HG03064 (cell line): Measurements from ENCODE around the gene ANKH.

Source experiments
- ATAC-seq: cut with Tn5 transposase; IDR thresholded peaks from one replicate; pipeline ENCODE4 v1.9.1; 2021; ENCODE audit warnings: low read depth; ENCODE audit not compliant: unreplicated experiment

The ANKH gene

GRCh38 chr5:14742498-14742897 is 129.1 kb downstream of the ANKH start:
- no peak for ATAC-seq

GRCh38 chr5:14741801-14742440 is 129.7 kb downstream of the ANKH start:
- ATAC-seq = no peak

GRCh38 chr5:14741131-14741530 is 130.4 kb downstream of the ANKH start:
- no peak for ATAC-seq

- no peak for ATAC-seq
Observed at GRCh38 chr5:14739981-14740380, 131.6 kb downstream of the ANKH start.

GRCh38 chr5:14739538-14739937 is 132.0 kb downstream of the ANKH start:
- no peak for ATAC-seq

- ATAC-seq = no peak
Observed at GRCh38 chr5:14738050-14738449, 133.5 kb downstream of the ANKH start.

- no peak for ATAC-seq
Observed at GRCh38 chr5:14737291-14737690, 134.3 kb downstream of the ANKH start.

GRCh38 chr5:14735944-14736343 is 135.6 kb downstream of the ANKH start:
- ATAC-seq = no peak

- ATAC-seq = no peak
Observed at GRCh38 chr5:14734396-14734795, 137.2 kb downstream of the ANKH start.

- ATAC-seq = no peak
Observed at GRCh38 chr5:14733661-14734060, 137.9 kb downstream of the ANKH start.

GRCh38 chr5:14732991-14733390 is 138.6 kb downstream of the ANKH start:
- no peak for ATAC-seq

GRCh38 chr5:14730881-14731280 is 140.7 kb downstream of the ANKH start:
- ATAC-seq = no peak

- ATAC-seq = no peak
Observed at GRCh38 chr5:14730466-14730865, 141.1 kb downstream of the ANKH start.

GRCh38 chr5:14729448-14730385 is 141.9 kb downstream of the ANKH start:
- ATAC-seq = no peak

GRCh38 chr5:14728459-14728938 is 143.1 kb downstream of the ANKH start:
- ATAC-seq = no peak

GRCh38 chr5:14727928-14728458 is 143.6 kb downstream of the ANKH start:
- ATAC-seq = no peak

GRCh38 chr5:14727428-14727865 is 144.1 kb downstream of the ANKH start:
- ATAC-seq = peak; percentile 66

GRCh38 chr5:14726066-14726838 is 145.3 kb downstream of the ANKH start:
- ATAC-seq = no peak

- no peak for ATAC-seq
Observed at GRCh38 chr5:14724633-14725032, 146.9 kb downstream of the ANKH start.

GRCh38 chr5:14723701-14724132 is 147.9 kb downstream of the ANKH start:
- no peak for ATAC-seq

- ATAC-seq = no peak
Observed at GRCh38 chr5:14722923-14723322, 148.7 kb downstream of the ANKH start.
